Amniotic epithelial cell (primary cell): Measurements from ENCODE around the gene ICAM4.
A peak's percentile ranks its signal among the peaks of the same experiment; 100 is the strongest.
"Not testable (repeated sequence)": the region's sequence is repeated elsewhere in the genome, so short reads cannot be mapped to it uniquely, and the experiment has no call there.

Experiments used
- DNase-seq: peaks from one replicate; pipeline ENCODE4 v3.0.0-alpha.2; 2010; ENCODE audit warnings: low read depth

The ICAM4 gene

DNA sequence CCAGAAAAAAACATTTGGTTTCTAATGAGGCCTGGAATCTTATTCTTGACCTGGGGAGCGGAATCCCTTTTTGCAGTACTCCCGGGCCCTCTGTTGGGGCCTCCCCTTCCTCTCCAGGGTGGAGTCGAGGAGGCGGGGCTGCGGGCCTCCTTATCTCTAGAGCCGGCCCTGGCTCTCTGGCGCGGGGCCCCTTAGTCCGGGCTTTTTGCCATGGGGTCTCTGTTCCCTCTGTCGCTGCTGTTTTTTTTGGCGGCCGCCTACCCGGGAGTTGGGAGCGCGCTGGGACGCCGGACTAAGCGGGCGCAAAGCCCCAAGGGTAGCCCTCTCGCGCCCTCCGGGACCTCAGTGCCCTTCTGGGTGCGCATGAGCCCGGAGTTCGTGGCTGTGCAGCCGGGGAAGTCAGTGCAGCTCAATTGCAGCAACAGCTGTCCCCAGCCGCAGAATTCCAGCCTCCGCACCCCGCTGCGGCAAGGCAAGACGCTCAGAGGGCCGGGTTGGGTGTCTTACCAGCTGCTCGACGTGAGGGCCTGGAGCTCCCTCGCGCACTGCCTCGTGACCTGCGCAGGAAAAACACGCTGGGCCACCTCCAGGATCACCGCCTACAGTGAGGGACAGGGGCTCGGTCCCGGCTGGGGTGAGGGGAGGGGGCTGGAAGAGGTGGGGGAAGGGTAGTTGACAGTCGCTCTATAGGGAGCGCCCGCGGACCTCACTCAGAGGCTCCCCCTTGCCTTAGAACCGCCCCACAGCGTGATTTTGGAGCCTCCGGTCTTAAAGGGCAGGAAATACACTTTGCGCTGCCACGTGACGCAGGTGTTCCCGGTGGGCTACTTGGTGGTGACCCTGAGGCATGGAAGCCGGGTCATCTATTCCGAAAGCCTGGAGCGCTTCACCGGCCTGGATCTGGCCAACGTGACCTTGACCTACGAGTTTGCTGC lies at the start of gene ICAM4:
Gene ICAM4, plus strand, starts transcription at position 153 of the 935 bp plus-strand sequence. Its CDS starts 58 bp downstream, at position 211.
- DNase-seq: no peak

- no peak for DNase-seq
Observed at GRCh38 chr19:10237702-10238101, 49.1 kb upstream of the ICAM4 start.

DNA sequence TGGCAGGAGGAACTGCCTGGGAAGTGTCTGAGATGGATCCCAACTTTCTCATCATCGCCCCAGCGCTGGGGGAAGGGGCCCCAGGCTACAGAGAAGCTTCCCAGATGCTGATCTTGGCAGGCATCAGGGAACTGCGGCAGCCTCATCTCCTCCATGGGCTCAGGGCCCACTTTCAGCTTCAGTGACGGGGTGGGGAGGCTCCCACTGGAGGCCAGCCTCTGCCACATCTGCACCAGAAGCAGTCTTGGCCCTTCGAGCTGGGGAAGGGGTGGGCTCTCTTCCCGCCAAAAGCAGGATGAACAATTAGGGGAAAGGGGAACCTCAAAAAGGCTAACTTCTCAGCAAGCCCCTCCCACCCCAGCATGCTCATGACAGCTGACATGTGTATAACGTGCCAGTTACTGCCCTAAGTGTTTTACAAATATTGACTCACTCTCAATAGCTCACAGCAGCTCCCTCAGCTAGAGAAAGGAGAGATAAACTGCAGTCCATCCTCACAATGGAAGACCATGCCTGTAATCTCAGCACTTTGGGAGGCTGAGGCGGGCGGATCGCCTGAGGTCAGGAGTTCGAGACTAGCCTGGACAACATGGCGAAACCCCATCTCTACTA lies 48.5 kb upstream of the ICAM4 start:
- peak; percentile 35 for DNase-seq

DNA sequence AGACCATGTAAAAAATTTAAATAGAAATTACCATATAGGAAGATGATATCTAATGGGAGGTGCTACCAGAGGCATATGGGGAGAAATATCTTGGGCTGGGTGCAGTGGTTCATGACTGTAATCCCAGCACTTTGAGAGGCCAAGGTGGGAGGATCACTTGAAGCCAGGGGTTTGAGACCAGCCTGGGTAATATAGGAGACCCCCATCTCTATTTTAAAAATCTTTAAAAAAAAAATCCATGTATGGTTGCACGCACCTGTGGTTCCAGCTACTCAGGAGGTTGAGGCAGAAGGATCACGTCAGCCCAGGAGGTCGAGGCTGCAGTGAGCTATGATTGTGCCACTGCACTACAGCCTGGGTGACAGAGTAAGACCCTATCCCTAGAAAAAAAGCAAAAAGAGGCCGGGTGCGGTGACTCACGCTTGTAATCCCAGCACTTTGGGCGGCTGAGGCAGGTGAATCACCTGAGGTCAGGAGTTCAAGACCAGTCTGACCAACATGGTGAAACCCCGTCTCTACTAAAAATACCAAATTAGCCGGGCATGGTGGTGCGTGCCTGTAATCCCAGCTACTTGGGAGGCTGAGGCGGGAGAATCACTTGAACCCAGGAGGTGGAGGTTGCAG lies 44.8 kb upstream of the ICAM4 start:
- not testable (repeated sequence) for DNase-seq

- no peak for DNase-seq
Observed at GRCh38 chr19:10243606-10244005, 43.1 kb upstream of the ICAM4 start.

DNA sequence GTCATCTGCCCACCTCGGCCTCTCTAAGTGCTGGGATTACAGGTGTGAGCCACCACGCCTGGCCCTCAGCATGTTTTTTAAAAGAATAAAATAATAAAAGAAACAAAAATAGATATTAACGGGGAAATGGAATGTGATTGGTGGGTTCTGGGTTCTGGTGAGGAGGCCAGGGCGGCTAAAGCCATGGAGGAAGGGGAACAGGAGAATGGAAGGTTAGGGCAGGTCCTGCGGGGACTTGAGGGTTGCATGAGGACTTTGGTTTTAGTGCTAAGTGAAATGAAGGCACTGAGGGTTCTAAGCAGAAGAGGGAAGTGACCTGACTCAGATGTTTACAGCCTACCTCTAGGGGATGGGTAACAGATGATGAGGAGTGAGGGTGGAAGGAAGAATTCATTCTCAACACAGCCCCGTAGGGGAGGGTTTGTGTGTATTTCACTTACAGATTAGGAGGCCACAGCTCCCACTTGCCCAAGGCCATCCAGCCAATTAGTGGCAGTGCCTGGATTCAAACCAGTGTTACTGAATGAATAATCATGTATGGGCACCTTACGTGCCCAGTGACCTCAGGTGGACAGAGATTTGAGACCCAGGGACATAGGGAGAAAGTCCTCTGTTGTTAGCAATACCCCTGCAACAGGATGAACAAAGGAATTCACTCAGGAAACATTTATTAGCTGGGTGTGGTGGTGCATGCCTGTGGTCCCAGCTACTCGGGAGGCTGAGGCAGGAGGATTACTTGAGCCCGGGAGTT lies 41.4 kb upstream of the ICAM4 start:
- peak; percentile 24 for DNase-seq

DNA sequence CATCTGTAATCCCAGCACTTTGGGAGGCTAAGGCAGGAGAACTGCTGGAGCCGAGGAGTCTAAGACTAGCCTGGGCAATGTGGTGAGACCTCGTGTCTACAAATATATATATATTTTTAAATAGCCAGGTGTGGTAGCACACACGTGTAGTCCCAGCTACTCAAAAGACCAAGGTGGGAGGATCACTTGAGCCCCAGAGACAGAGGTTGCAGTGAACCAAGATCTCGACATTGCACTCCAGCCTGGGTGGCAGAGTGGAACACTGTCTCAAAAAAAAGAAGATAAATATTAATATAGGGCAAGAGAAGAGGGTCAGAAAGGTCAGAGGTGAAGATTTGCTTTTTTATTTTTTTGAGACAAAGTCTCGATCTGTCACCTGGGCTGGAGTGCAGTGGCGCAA lies 40.2 kb upstream of the ICAM4 start:
- DNase-seq: no peak

DNA sequence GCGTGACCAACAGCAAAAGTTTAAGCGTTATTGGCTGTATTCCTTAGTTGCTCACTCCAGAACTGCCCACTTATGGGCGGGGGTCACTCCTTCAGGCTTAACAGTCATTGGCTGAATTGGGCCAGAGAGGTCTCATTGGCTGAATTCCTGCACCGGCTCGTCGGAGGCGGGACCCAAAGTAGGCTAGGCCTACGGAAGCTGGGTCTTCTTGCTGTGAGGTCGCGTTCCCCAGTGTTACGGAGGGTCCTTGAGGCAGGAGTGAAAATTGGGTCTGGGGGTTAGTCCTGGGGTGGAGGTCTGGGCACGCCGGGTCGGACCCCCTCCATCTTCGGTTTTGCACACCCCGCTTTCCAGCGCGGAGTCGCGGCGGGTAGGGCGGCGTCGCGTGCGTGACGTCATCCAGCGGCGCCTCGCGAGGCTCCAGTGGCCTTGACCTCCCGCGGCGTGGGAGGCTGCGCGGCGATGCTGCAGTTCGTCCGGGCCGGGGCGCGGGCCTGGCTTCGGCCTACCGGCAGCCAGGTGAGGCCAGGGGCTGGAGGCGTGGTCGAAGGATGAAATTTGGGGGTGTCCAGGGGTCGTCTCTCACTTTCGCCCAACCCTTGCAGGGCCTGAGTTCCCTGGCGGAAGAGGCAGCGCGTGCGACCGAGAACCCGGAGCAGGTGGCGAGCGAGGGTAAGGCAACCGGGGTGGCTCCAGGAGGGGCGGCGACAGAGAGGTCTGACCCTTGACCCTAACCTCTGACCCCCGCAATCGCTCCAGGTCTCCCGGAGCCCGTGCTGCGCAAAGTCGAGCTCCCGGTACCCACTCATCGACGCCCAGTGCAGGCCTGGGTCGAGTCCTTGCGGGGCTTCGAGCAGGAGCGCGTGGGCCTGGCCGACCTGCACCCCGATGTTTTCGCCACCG lies 34.7 kb upstream of the ICAM4 start, which contains the start of gene MRPL4:
Gene MRPL4, plus strand, starts transcription at position 423 of the 903 bp plus-strand sequence. Its CDS starts 40 bp downstream, at position 463.
- DNase-seq: peak; percentile 99

- DNase-seq: no peak
Observed at GRCh38 chr19:10252707-10253106, 34.0 kb upstream of the ICAM4 start.

GRCh38 chr19:10254244-10254643 lies 32.5 kb upstream of the ICAM4 start:
- no peak for DNase-seq

DNA sequence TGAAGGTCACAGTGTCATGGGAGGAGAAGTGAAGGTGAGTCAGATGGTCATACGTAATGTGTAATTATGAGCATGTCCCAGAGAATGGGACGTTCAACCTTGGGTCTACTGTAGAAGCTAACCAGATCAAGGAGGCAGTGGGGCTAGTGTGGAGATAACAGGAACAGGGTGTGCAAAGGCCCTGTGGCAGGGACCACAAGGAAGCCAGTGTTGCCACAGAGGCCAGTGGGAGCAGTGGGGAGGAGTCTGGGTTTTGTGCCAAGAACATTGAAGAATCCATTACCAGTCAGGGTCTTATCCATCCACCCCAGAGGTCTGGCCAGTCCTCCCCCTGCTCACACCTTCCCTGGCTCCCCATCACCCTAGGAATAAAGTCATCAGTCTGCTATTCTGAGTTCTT lies 31.4 kb upstream of the ICAM4 start:
- DNase-seq: no peak

- DNase-seq: no peak
Observed at GRCh38 chr19:10256551-10256950, 30.2 kb upstream of the ICAM4 start.

GRCh38 chr19:10256970-10257615 lies 29.7 kb upstream of the ICAM4 start:
- no peak for DNase-seq

DNA sequence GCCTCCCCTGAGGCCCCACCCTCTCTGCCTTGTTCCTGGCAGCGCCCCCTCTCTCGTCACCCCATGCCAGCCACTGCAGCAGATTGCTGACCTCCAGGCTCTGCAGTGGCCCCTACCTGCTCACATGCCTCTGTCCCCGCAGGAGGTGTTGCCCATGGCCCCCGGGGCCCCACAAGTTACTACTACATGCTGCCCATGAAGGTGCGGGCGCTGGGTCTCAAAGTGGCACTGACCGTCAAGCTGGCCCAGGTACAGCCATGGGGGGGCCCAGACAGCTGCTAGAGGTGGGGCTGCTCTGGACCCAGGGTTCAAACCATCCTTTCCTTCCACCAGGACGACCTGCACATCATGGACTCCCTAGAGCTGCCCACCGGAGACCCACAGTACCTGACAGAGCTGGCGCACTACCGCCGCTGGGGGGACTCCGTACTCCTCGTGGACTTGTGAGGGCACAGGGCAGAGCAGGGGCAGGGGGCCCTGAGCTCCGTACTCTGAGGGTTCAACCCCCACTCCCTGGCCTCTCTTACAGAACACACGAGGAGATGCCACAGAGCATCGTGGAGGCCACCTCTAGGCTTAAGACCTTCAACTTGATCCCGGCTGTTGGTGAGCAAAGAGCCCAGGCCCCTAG lies 28.6 kb upstream of the ICAM4 start:
- DNase-seq: no peak

- DNase-seq: peak; percentile 65
Observed at GRCh38 chr19:10259162-10259905, 27.4 kb upstream of the ICAM4 start.

- no peak for DNase-seq
Observed at GRCh38 chr19:10260141-10260584, 26.6 kb upstream of the ICAM4 start.

- DNase-seq: peak; percentile 67
Observed at GRCh38 chr19:10262771-10263170, 24.0 kb upstream of the ICAM4 start.

GRCh38 chr19:10266706-10267105 lies 20.0 kb upstream of the ICAM4 start:
- DNase-seq: no peak

DNA sequence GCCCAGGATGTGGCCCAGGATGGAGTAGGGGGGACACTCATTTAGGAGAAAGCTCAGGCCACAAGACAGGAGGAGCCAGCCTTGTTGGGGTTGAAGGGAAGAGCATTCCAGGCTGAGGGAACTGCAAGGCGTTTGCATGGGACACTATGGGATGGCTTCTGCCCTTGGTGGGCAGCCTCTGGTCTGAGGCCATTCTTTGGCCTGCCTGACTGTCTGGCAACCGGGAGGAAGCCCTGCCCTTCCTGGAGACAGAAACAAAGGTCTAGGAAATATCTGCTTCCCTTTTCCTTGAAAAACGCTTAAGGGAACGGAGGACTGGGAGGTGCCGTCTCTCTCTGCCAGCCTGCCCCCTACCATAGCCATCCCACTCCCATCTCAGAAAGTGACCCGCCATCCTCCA lies 18.7 kb upstream of the ICAM4 start:
- no peak for DNase-seq
